ENCODE data around the gene KDM4B. TPM values are rescaled to one million over a fixed set of nuclear protein-coding genes. Genes with fewer than 3 reads are reported as not detected.

KDM4B gene
- total and polyA plus RNA-seq, 9 of the 15 experiments (the other 6 are each of a cell fraction or from before 2014, with no cell fraction given), result 0.21 to 29.9 (median 7.3) TPM

DNA sequence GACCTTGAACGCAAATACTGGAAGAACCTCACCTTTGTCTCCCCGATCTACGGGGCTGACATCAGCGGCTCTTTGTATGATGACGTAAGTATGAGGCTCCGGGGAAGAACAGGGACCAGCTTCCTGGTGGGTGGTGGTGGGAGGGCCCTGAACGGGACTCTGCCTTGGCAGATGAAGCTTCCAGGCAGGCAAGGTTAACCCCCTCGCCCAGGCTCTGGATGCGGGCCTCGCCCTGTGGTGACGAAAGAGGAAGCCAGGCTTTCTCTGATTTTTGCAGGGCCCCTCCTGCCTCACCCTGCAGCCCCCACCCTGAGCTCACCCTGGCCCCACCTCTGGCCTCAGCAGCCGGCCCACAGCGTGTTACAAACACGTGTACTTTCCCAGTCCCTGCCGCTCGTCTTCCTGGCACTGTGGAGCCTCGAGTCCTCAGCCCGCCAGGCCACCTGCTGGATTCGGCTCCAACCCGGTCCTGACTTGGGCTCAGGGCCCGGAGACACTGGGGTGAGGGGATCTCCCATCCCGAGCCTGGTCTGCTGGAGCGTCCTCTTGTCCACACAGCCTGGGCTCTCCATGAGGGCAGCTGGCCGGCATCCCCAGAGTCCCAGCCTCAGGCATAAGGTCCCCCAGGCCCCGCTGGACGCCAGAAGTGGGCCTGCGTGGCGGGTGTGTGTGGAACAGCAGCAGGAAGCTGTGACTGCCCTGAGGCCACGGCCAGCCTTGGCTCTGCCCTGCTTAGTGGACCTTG lies 72.4 kb downstream of the KDM4B start:
- no peak for FAIRE-seq
- no peak for DNase-seq (ENCODE audit: extremely low read depth in 1 of 4, low spot score in 3 of 4)
- intact Hi-C loops (cut with micrococcal nuclease) (no loop called here), in situ Hi-C loops (cut with MboI) (no loop called here)
- TF ChIP-seq ZNF23 (CRISPR knock-in tag; IDR thresholded peaks at IDR 0.05), result no peak
- TF ChIP-seq, protein P1, sequence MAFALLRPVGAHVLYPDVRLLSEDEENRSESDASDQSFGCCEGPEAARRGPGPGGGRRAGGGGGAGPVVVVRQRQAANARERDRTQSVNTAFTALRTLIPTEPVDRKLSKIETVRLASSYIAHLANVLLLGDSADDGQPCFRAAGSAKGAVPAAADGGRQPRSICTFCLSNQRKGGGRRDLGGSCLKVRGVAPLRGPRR (CRISPR knock-in tag; IDR thresholded peaks at IDR 0.05), result no peak
- TF ChIP-seq NELFE (IDR thresholded peaks at IDR 0.05; ENCODE audit: insufficient read depth, insufficient read length), result no peak
- no peak for TF ChIP-seq HMG20B (CRISPR knock-in tag; IDR thresholded peaks at IDR 0.05)
- TF ChIP-seq ZNF41 (CRISPR knock-in tag; conservative IDR thresholded peaks at IDR 0.05), result no peak
- no peak for TF ChIP-seq HDAC2 (IDR thresholded peaks at IDR 0.05)
- peak; percentile 48 for TF ChIP-seq RBM22 (IDR thresholded peaks at IDR 0.05; ENCODE audit: low read depth, low read length, poor library complexity, severe bottlenecking)
- no peak for TF ChIP-seq TCFL5 (CRISPR knock-in tag; conservative IDR thresholded peaks at IDR 0.05)
- ChIA-PET CTCF (ENCODE audit: low intra/inter-chr PET ratio) (no interaction called here), POLR2A (interaction anchor here (0.6 kb wide), 2 partner anchors 969 to 1158 kb away, joined by 3 read pairs; no protein-coding TSS in a partner anchor)
- Histone ChIP-seq H3K4me1 (replicated peaks in 1 of 2; ENCODE audit: control insufficient read depth in 2 of 2, insufficient read depth in 2 of 2, low read length in 2 of 2) (peaks cover 0 to 34% of the 10 kb centered on the region in 2 experiments; a peak in 2 of 5 replicates), H3K4me2 (ENCODE audit: insufficient read depth, low read length) (no peak overlapping the region), H3K4me3 (no peak overlapping the region), H3K27ac (ENCODE audit: extremely low read depth, low read depth, low read length) (no peak overlapping the region), H3K79me2 (ENCODE audit: control insufficient read depth, insufficient read depth, low read length) (no peaks in the 10 kb centered on the region; the same call in 1 of the 3 replicates), H3K27me3 (ENCODE audit: control insufficient read depth in 2 of 2, insufficient read depth in 2 of 2, low read length in 2 of 2) (no peaks in the 10 kb centered on the region), H3K9ac (ENCODE audit: insufficient read depth in 1 of 2, low read depth in 2 of 2, low read length in 2 of 2) (no peak overlapping the region; a peak in 1 of 4 replicates), H3K9me3 (replicated peaks; ENCODE audit: control insufficient read depth, insufficient read depth, low read depth, low read length) (no peaks in the 10 kb centered on the region), H3K36me3 (ENCODE audit: control insufficient read depth, insufficient read depth, low read length) (peaks cover 36% of the 10 kb centered on the region; the same call in 2 of the 3 replicates), H4K20me1 (replicated peaks; ENCODE audit: control insufficient read depth, insufficient read depth, low read length) (peaks cover 4% of the 10 kb centered on the region), H2AFZ (ENCODE audit: low read depth, low read length) (no peak overlapping the region), H3K9me1 (ENCODE audit: control insufficient read depth, insufficient read depth, low read length) (no peaks in the 10 kb centered on the region)
- BruUV-seq (replicated peaks), result no TSS peak
- WGBS (ENCODE audit: insufficient coverage, low coverage, missing lambda C conversion rate), result 94% methylated on average over 29 of the region's 29 CpGs
- ATAC-seq, result no peak
